ENCODE data around the gene ADCY1.

The ADCY1 gene

DNA sequence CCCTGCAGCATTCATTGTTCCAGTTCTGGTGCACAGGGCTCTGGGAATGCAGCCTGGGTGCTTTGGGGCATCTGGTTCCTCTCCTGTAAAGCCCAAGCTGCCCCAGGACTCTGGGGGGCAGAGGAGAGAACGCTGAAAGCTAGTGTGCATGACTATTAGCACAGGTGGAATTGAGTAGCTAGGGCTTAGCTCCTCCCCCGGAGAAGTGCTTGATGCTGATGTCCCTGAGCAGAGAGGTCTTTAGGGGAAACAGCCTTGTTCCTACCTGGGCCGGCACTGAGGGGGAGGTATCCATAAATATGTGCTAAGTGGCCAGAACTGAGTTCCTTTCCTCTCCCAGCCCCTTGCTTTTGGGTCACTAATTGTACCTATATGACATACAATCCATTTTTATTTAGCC lies 3.9 kb downstream of the ADCY1 start:
- no peak for DNase-seq

DNA sequence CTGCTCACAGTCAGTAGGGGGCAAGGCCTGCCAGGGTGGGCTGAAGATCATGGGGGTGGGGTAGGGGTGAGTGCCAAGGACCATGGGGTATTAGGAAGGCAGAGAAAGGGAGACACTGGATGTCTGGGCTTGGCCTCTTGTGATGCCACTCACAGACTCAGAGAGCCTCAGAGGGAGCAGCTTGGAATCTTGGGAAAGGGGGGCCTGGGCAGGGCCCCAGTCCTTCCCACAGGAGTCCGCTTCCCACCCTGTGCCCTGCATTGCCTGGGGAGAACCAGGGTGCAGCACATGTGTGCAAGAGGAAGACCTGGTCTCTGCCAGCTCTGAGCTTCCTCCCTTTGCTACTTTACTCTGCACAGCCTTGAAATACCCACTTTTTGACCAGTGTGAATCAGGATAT lies 4.3 kb downstream of the ADCY1 start:
- no peak for DNase-seq

DNA sequence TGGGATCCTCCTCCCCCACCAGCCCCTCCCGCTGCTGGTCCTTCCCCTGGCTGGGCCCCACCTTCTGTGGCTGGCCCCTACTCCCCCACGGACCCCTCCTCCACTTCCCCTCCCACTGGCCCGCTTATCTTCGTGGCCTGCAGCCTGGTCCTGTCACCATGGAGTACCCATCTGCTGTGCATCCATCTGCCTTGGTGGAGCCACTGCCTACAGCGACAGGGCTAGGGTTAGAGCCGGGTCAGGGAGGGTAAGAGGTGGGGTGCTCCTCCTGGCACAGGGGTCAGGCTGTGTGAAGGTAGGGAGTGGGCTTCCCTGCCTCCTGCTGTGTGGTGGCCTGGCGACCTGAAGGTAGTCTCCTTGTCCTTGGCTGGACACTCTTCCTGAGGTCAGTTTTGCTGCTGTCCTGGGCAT lies 5.2 kb downstream of the ADCY1 start:
- DNase-seq: no peak

DNA sequence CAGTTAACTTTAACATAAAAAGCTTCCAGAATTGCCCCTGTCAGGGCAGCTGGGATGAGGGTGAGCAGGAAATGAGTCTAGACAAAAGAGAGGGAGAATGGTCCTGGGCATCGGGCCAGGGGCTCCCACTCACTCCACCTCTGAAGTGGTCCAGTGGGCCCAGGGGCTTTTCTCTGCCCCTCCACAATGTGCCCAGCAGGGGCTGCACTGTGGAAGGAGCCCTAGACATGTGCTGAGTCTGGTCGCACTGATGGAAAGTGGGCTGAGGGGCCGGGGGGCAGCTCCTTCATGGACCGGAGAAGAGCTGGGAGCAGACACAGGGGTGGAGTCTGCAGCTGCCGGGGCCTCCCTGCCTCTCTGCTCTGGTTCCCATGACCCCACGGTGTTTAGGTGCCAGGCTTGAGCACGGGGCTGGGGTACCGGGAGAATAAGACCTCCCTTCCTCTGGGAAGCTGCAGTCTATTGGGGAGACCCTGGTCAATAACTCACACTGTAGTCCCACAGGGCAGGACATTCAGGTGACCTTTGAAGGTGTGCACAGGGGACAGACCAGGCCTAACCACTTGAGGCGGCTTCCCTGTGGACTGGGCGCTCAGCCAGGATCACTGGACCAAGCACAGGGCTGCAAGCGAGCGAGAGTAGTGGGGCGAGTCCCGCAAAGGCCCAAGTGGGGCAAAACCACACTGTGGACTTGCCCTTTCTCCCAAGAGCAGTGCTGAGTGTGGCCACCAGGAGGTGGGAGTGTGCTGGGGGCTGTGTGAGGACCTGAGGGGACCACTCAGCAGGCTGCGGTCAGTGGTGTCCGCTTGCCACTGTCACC lies 6.1 kb downstream of the ADCY1 start:
- no peak for DNase-seq

DNA sequence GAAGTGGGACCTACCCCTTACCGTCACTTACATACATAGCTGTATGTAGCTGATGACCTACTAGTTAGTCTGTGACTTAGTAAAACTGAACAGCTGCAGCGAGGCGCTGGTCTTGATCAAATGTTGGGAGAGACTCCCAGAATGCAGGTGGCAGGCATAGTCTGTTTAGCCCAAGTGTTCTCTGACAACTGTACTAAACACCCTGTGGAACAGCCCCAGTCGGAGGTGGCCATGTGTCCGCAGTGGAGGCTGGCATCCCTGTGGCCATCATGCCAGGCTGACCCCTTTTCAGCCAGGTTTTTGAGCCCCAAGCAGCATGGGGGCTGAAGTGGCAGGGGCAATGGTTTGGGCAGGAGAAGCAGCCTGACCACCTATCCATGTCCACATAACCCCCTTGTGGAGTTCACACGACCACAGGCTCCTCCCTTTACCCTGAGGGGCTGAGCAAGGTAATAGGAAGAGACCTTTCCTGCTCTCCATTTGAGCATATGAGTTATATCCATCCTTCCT lies 7.2 kb downstream of the ADCY1 start:
- DNase-seq: no peak

DNA sequence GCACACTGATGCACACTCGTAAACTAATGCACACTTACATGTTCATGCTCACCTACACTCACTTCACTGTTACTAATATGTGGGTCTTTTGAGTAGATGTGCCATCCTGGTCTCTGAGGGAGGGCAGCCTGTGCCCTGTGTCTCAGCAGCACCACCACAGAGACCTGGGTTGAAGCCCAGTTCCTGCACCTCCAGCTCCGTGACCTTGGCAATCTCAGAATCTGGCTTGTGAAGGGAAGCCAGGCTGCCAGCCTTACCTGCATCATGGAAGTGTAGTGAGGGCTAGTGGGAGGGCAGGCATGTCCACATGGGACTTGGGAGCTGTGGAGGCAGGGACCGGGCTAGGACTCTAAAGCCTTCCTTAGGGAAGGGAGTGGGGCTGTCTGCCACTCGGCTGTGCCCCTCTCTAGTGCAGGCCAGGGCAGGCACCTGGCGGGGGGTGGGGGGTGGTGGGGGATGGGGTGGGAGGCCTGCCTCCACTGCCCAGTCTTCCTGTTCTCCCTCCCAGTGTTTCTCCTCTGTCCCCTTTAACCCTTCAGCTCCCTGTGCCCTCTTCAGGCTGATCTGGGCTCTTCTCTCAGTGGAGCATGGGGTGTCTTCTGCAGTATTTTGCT lies 8.1 kb downstream of the ADCY1 start:
- DNase-seq: no peak

DNA sequence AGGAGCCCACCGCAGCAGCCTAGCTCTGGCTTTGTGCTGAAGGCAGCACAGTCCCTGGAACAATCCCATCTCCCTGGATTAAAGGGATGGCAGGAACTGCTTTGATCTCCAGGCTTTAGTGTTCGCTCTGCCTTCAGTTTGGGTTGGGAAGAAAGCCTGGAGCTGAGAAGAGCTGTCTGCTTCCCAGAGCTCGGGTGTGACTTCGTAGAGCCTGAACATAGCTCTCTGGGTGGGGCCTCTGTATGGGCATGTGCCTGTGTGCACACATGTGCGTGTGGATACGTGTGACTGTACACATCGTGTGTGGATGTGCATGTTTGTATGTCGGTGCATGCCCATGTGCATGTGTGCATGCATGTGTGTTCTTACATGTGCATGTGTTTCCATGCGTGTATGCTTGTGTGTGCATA lies 8.7 kb downstream of the ADCY1 start:
- no peak for DNase-seq

DNA sequence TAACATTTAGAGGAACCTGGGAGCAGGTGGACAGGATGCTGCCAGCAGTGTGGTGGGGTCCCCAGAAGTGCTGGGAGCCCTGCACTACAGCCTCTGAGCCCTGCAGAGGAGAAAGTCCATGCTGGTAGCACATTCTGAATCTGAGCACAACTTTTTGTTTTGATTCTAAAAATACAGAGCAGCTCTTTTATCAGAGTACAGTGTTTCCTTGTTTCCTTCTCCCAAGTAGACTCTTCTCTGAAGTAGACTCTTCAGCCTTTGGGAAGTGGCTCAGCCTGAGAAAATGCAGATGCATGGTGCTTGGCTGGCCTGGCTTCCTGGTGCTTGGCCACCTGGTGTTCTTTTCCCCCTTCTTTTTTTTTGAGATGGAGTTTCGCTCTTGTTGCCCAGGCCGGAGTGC lies 9.1 kb downstream of the ADCY1 start:
- no peak for DNase-seq

DNA sequence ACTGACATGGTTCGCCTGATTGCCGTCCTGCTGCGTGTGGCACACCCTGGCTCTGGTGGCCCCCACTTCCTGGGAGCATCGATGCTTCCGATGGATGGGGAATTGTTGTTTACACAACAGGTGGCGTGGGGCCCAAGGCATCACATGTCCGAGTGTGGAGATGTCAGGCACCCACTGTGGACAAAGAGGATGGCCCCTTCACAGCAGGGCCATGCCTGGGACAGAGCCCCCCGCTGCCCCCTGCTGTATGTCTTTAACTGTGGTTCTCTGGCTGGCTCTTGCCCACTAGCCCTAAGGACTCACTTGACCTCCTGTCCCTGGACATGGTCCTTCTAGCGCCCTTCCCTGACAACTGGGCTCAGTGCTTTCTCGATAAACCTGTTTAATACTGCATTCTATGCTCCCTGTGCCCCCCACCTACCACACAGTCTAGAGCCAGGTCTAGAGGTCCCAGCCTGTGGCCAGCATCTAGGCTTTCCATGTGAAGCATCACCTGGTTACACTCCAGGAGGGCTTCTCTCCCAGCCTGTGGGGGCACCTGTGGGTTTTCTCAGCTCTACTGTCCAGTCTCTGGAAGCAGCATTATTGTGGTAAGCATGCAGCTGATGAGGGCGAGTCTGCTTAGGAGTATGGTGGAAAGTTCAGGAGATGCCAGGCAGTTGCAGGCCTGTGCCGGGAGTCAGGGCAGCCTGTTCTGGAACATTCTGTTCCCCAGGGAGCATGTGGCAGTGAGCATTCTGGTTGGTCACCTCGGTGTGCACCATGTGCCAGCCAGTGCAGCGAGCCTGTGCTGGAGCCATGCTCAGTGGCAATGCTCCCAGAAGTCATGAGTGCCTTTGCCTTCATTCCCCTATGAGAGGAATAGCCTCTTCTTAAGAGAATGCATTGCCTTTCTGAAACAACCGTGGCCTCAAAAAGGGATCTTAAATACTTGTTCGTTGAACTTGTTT lies 10.4 kb downstream of the ADCY1 start:
- no peak for DNase-seq

DNA sequence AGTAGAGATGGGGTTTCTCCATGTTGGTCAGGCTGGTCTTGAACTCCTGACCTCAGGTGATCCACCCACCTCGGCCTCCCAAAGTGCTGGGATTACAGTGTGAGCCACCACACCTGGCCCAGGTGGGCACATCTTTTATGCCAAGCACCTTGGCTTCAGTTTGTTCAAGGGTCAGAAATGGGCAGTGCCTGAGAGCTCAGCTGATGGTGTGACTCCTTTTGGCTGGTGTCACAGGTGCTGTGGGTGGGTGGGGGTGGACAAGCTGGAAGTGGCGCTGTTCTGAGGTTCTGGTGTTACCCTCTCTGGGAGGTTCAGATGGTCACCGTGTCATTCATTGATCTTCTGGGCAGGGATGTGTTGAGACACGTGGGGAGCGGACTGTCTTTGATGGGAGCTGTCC lies 11.5 kb downstream of the ADCY1 start:
- no peak for DNase-seq

DNA sequence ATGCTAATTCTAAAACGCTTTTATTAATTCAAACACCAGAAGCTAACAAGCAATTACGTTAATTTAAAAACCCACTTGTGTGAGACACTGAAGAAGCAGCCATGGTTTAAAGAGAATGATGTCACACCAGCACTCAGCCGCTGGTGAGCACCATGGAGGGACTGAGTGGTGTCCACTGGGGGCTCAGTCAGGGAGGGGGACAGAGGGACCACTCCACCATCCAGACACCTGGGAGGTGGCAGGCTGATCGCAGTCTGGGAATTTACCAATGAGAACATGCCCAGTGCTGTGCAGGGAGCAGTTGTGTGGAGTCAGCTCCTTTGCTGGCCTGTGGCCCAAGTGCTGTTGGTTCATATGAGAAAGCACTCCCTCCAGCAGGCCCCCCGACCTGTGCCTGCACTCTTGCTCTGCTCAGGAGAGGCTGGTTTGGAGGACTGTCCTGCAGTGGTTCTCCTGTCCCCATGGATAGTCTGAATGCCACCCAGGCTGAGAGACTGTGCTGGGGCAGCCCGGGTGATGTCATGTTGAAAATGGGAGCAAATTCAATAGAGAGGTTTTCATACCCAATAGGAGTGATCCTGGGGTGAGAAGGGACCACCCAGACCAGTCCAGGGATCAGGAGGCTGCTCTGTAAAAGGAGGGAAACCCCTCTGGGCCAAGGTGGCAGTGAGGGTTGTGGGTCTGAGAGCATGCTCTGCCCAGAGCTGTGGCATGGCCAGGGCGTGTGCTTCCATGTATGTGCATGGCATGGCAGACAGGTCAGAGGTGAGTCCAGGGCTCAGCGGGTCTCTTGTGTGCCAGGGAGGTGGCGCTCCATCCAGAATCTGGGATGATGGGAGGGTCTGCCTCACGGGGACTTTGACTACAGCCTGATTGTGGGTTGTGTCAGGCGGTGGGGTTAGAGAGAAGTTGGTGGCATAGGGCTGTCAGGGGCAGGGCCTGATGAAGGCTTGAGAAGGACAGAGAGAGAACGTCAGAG lies 12.7 kb downstream of the ADCY1 start:
- no peak for DNase-seq

DNA sequence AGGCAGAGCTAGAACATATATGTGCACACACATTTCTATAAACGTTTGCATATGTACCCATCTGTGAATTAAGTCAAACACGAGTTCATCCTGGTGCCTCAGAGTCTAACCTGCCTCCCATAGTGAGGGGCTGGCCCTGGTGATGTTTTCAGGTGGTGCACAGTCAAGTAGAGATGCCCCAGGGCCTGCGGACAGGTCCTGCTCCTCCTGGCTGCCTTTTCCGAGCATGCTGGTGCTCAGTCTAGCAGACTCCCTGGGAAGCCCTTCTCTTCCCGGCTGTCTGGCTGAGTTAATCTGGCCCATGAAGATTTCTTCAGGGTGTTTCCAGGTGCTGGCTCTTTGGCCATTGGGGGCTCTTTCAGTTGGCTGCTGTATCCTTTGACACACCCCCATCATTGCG lies 14.3 kb downstream of the ADCY1 start:
- DNase-seq: no peak

DNA sequence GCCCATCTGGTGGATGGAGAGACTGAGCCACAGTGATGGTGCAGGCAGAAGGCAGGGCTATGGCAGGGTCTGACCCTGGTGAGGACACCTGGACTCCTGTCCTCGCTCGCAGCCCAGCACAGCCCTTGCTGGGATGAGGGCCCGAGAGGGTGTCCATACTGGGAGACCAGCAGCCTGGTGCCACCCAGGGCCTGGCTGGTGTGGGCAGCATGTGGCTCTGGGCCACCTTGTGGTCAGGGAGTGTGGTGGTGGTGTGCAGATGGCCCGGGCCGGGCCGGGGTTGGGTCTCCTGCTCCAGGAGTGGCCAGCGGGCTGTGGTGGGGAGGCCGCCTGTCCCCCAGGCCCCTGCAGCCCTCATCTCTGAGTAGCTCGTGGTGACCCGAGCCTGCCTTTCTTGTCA lies 14.9 kb downstream of the ADCY1 start:
- no peak for DNase-seq

DNA sequence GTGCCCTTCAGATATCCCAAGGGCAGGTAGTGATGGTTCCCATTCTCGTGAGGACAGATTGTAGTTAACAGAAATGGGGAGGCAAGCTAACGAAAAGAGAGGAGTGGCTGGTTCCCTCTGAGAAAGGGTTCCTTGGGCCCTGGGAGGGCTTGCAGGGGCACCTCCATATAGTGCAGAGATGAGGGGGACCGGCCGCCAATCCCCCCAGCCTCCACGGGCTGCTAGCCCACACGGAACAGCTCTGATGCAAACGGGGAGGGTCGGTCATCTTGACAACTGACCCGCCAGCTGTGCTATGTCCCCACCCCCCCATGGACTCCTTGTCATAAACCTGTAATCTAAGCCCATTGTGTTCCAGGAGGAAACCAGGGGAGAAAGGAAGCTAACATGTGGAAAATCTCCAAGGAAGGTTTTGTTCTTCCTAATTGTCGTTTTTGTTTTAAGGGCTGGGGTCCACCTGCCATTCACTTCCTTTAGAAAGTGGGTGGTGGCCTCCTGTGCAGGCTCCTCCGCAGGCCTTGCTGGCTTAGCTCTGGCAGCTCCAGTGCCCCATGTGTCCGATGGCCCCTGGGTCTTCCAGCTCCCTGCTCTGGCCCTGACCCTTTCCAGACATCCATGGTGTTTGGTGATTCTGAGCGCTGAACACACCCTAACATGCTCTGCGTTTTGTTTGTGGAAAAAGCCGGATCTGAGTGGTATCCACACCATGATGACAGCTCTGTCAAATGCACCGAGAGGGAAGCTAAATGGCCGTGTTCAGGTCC lies 15.9 kb downstream of the ADCY1 start:
- no peak for DNase-seq

DNA sequence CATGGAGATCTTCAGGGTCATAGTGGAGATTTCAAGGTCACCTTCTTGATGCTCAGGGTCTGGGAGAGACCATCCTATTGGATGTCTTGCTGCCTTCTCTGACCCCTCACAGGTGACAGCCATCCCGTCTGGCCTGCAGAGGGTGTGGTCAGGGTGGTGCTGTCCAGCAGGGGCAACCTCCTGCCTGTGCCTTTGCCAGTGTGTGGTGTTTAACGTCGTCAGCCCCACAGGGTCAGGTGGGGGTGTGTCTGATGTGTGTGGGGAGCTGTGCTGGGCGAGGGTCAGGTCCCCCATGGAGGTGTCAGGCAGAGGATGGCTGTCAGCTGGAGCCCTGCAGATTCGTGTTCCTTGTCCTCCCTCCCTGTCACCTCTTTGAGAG lies 16.5 kb downstream of the ADCY1 start:
- DNase-seq: no peak

DNA sequence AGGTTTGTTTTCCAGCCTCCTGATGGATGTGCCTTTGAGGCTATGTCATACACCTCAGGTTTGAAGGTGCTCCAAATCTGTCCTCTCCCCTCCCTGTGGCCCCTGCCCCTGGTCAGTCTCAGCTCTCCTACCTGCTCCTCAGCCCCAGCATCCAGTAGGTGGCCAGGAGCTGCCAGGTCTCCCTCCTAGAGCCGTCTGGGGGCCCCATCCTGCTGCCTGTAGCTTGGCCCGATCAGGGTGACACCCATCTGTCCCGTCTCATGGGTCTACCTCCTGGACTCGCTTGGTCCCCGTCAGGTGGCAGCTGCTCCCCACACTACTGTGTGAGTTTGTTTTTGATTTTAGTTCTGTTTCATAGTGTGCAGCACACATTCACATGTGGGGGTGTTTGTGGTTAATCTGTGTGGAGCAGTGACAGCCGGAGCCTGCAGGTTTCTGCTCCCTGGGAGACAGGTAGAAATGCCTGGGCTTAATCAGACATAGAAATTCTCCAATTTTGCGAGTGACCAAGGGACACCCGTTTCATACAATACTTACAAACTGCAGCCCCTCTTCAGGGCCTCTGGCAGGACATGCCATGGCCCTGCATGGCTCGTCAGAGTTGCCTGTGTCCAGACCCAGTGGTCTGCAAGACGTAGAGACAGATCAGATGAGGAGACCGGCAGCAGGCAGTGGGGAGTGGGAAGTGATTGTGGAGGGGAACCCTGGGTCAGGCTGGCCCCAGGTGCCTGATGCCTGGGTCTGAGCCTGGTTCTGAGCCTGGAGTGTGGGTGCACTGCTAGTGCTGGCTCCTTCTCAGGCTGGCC lies 17.1 kb downstream of the ADCY1 start:
- no peak for DNase-seq

DNA sequence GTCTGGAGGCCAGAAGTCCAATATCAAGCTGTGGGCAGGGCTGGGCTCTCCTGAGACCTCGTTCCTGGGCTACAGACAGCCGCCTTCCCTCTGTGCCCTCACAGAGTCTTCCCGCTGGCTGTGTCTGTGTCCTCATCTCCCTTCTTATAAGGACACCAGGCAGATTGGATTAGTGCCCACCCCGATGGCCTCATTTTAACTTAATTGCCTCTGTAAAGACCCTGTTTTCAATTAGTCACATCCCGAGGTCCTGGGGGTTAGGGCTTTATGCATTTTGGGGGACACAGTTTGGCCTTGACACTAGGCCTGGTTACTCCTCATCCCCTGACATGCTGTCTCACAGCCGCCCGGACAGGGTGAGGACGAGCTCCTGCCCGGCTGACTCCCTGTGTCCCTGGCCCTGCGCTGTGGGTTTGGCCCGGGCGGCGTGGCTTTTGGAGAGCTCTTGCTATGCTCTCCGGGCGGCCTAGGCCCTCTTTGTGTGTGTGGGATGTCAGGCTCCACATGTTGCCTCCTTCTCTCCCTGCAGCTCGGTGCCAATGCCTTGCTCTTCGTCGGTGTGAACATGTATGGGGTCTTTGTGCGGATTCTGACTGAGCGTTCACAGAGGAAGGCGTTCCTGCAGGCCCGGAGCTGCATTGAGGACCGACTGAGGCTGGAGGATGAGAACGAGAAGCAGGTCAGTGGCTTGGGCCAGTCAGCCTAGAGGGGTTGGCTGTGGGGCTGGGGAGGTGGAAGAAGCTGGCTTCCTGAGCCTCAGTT lies 18.2 kb downstream of the ADCY1 start:
- DNase-seq: no peak

DNA sequence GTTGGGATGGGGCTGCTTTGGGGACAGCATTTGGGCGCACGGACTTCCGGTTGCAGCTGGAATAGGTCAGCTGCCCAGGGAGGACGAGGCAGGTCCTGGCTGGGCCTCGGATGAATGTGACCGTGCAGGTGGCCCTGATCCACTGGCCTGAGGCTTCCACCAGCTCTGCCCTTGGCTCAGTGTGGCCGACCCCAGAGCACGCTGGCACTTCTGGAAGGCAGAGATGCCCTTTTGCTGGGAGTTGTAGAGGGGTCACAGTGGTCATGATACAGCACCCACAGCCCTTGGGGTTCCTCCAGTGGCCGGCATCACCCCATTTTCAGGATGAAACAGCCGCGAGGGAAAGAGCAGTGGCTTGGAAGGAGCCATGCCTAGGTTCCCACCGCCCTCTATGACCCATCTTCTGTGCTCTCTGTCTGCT lies 19.0 kb downstream of the ADCY1 start:
- no peak for DNase-seq

DNA sequence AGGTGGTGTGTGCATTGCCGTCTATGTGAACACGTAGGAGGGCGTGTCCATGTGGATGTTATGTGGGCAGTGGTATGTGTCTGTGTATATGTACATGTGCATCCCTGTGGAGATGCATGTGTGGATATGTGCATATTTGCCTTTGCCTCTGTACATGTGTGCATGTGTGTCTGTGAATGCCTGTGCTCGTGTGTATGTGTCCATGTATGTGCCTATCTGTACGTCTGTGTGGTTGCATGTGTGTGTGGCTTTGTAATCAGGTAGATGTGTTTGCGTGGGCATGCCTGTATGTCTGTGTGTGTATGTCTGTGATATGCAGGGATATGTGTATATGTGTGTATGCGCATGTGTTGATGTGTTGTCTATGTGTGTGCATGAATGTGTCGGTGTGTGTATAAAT lies 19.7 kb downstream of the ADCY1 start:
- DNase-seq: no peak
